IgD-negative memory B cell (primary cell): ENCODE results near the gene HSD17B2. TPM values are rescaled to one million over a fixed set of nuclear protein-coding genes. Genes with fewer than 3 reads are reported as not detected.

ENCODE experiments used
- H3K27ac Mint-ChIP-seq, 3 donors: one replicate each; pipeline ENCODE4 v1.8.0; 2020 to 2022; ENCODE audit warnings: mild to moderate bottlenecking in 3 of 3, mixed read lengths in 3 of 3, moderate library complexity in 1 of 3
- H3K27me3 Mint-ChIP-seq: one replicate; pipeline ENCODE4 v1.8.0; 2021; ENCODE audit warnings: mixed read lengths
- H3K36me3 Mint-ChIP-seq: one replicate; pipeline ENCODE4 v1.8.0; 2020; ENCODE audit warnings: mild to moderate bottlenecking, mixed read lengths
- H3K4me1 Mint-ChIP-seq, 3 donors: one replicate each; pipeline ENCODE4 v1.8.0; 2020 to 2022; ENCODE audit warnings: mixed read lengths in 3 of 3, mild to moderate bottlenecking in 1 of 3
- H3K4me3 Mint-ChIP-seq, 4 donors: one replicate each; pipeline ENCODE4 v1.8.0; 2020 to 2022; ENCODE audit warnings: mild to moderate bottlenecking in 4 of 4, mixed read lengths in 4 of 4, moderate library complexity in 3 of 4
- H3K9me3 Mint-ChIP-seq, 3 donors: one replicate each; pipeline ENCODE4 v1.8.0; 2020 to 2021; ENCODE audit warnings: mixed read lengths in 3 of 3, mild to moderate bottlenecking in 1 of 3
- polyA plus RNA-seq: library from polyadenylated mRNA; unstranded; fragments of 300-500 nt; fragmentation: Illumina TruSeq; gene quantifications from one replicate; pipeline ENCODE4 v1.2.3, GENCODE V29; 2021

Gene HSD17B2
- polyA plus RNA-seq, 1 donor from 2014 or later: not detected

DNA sequence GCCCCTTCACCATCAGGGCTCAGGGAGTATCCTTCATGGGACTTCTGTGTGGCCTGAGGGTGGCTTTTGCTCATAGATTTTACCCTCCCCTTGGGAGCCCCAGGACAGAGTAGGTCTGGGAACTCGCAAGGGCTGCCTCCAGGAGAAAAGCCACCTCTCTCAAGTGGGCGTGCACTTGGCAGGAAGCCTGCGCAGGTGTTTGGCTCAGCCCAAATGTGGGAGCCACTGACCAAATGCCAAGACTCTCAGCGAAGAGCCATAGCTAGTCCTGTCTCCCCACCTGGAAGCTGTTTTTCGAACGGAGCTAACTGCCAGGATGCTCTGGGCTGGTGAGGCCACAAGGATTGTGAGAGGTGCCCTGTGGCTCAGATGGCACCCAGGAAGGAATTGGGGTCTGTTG, 2.0 kb upstream of the HSD17B2 start:
- Mint-ChIP-seq H3K9me3 (peaks cover 0 to 3% (median 0%) of the 10 kb centered on the region in 3 donors), H3K36me3 (no peaks in the 10 kb centered on the region), H3K4me1 (no peaks in the 10 kb centered on the region), H3K27ac (no peak overlapping the region), H3K27me3 (peaks cover 16% of the 10 kb centered on the region), H3K4me3 (no peak overlapping the region)

DNA sequence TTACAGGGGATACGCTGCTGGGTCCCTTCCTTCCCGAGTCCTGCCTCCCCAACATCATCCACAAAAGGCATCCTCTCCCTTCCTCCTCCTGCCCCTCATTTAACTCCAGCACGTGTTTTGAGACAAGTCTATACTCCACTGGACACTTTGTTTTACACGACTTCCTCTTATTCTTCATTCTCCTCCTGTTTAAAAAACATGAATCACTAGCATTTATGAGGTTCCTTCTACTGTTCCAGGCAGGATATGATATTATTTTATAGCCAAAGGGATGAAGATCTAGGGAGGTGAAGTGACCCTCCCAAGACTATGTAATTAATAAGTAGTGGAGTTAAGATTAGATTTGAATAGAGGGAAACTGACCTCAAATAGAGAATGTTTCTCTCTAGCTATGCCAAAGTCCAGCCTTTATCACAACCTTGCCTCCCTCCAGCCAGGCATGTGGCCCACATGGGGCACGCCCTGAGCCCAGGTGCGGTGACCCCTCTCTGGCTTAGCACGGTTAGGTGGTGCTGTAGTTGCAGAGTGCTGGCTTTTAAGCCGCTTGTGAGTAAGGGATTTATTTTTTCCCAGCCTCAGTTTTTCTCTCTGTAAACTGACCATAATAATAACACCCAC, 1.3 kb upstream of the HSD17B2 start:
- H3K36me3 Mint-ChIP-seq: no peaks in the 10 kb centered on the region
- H3K4me3 Mint-ChIP-seq: no peak overlapping the region

DNA sequence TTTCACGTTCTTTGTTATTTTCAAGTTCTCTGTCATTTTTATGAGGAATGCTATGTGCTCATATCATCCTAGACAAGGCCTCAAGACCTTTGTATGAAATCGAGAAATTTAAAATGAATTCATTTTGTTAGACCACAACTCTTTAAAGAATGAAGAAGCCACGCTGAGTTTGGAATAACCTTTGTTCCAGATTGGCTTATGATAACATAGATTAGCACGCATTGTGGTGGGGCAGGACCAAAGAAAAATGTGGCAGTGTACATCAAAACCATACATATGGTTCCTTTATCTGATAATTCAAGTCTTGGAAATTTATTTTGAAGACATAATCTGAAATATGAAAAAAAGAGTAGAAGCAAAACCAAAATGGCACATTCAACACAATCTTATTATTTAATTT, 2.2 kb downstream of the HSD17B2 start:
- Mint-ChIP-seq H3K27ac (no peak overlapping the region), H3K4me3 (no peak overlapping the region), H3K9me3 (peaks cover 0 to 3% (median 0%) of the 10 kb centered on the region in 3 donors)

More for the DNA sequence above, 1.3 kb upstream of the HSD17B2 start:
- Mint-ChIP-seq H3K4me1 (no peaks in the 10 kb centered on the region), H3K27me3 (peaks cover 21% of the 10 kb centered on the region), H3K9me3 (peaks cover 0 to 3% (median 0%) of the 10 kb centered on the region in 3 donors), H3K27ac (no peak overlapping the region)

DNA sequence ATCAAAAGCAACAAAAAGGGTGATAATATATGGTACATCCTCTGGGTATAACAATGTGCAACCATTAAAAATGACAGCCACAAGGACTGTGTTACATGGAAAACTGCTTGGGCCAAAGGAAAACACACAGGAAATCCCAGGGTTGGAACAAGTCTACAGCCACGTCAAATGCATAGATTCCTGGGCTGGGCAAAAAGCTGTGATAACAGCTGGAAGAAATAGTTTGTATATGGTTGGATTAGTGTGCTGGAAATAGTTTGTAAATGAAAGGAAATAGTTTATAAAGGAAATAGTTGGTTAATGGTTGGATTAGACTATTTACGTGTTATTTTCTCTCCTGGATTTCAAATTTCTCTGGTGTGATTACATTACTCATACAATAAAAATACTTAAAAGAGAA, 2.6 kb downstream of the HSD17B2 start:
- Mint-ChIP-seq H3K27ac (no peak overlapping the region), H3K4me1 (no peaks in the 10 kb centered on the region), H3K4me3 (no peak overlapping the region), H3K9me3 (peaks cover 0 to 1% (median 0%) of the 10 kb centered on the region in 3 donors), H3K36me3 (no peaks in the 10 kb centered on the region), H3K27me3 (peaks cover 24% of the 10 kb centered on the region)

More for the DNA sequence above, 2.2 kb downstream of the HSD17B2 start:
- Mint-ChIP-seq H3K4me1 (no peaks in the 10 kb centered on the region), H3K27me3 (peaks cover 26% of the 10 kb centered on the region), H3K36me3 (no peaks in the 10 kb centered on the region)

DNA sequence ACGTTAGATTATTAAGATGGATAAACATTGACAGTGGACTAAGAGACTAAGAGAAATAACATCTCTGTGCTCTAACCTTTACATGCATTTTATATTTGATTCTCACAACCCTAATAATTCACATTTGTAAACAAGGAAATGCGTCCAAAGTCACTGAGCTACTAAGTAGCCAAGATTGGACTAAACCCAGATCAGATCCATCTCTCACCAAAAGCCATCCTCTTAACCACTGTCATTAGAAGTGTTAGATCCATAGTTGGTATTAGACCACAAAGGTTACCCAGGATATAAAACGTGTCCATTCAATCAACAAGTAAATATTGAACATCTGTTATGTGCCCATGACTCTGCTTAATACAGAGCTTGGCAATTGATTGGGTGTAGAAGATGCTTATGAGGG, 5.2 kb downstream of the HSD17B2 start:
- Mint-ChIP-seq H3K4me1 (no peaks in the 10 kb centered on the region), H3K4me3 (no peak overlapping the region), H3K9me3 (no peaks in the 10 kb centered on the region), H3K27ac (no peak overlapping the region), H3K27me3 (peaks cover 25% of the 10 kb centered on the region), H3K36me3 (no peaks in the 10 kb centered on the region)

DNA sequence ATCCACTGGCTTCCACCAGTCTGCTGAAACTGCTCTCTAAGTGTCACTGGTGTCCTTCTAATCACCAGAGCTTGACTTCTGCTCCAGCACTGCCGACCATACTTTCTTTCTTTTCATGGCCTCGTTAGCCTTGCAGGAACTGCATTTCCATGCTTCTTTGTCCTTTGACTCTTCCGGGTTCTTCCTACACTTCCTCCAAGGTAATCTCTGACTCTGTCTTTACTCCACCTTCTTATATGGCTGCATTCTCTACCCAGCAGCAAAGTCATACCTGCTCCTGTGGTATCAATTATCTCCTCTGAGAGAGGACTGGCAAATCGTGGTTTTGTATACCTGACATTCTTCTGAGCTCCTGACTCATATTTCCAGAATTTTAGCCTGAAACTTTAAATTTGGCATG, 6.5 kb downstream of the HSD17B2 start:
- Mint-ChIP-seq H3K4me3 (no peak overlapping the region), H3K4me1 (no peaks in the 10 kb centered on the region), H3K9me3 (no peaks in the 10 kb centered on the region), H3K27ac (no peak overlapping the region), H3K36me3 (no peaks in the 10 kb centered on the region), H3K27me3 (peaks cover 17% of the 10 kb centered on the region)

DNA sequence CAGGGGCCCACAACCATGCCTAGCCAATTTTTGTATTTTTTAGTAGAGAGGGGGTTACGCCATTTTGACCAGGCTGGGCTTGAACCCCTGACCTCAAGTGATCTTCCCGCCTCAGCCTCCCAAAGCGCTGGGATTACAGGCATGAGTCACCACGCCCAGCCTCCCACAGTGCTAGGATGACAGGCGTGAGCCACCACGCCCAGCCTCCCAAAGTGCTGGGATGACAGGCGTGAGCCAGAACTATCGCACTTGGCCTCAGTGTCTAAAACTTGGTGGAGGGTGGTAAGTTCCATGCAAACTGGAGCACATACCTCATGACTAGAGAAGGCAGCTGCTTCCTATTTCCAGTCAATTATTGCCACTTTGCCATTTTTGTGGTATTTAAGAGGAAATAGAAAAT, 7.1 kb downstream of the HSD17B2 start:
- no peak overlapping the region for H3K4me3 Mint-ChIP-seq
- H3K9me3 Mint-ChIP-seq: no peaks in the 10 kb centered on the region
- H3K27me3 Mint-ChIP-seq: peaks cover 18% of the 10 kb centered on the region
- H3K27ac Mint-ChIP-seq: no peak overlapping the region
- H3K4me1 Mint-ChIP-seq: no peaks in the 10 kb centered on the region
- no peaks in the 10 kb centered on the region for H3K36me3 Mint-ChIP-seq

DNA sequence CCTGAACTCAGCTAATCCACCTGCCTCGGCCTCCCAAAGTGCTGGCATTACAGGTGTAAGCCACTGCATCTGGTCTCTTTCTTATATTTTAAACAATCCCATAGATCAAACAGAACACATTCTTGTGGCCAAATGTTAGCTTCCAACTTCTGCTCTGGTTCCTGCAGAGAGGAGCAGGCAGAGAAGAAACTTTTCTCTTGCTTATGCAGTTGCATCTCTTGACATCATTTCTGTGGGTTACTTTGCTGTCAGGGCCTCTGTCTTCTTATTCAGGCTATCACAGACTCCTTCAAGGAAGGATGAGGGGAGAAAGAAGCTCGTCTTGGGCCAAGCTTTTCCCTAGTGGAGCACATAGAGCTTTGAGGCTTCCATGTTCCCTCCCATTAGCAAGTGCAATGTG, 7.8 kb downstream of the HSD17B2 start:
- no peak overlapping the region for H3K4me3 Mint-ChIP-seq
- H3K27me3 Mint-ChIP-seq: peaks cover 22% of the 10 kb centered on the region
- H3K36me3 Mint-ChIP-seq: no peaks in the 10 kb centered on the region
- no peaks in the 10 kb centered on the region for H3K9me3 Mint-ChIP-seq
- H3K4me1 Mint-ChIP-seq: no peaks in the 10 kb centered on the region
- H3K27ac Mint-ChIP-seq: no peak overlapping the region

DNA sequence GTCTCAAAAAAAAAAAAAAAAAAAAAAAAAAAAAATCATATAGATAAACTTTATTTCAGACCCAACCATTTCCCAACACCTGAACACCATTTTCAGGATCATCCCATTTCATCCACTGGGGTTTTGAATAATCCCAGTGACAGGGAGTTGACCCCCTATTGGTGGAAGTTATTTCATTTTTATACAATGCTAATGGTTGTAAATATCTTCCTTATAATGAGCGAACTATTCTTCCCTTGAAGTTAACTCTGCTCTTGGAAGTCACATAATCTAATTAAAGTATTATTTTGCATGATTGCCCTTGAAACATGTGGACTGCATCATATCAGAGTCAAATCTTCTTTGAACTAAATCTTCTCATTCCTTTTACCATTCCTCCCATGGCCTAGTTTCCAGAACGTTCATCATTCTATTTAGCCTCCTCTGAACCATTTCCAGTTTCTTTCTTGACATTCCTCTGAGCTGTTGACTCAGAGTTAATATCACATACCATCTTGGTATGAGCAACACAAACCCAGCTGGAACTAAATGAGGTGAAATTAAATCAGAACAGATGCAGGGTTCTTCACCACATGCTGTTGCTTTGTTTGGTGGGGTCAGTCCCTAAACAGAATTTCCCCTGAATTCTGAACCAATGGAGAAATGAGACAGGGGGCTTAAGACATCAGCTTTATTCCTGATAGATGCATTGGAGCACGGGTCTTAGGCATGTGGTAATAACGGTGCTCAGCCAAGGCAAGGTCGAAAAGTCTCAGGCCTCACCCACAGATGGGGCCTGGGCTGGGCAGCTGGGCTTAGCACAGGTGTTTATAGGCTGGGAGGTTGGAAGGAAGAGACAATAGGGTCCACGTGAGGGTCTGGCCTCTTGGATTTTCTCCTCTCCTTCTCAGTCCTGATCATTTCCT, 8.9 kb downstream of the HSD17B2 start:
- H3K4me1 Mint-ChIP-seq: no peaks in the 10 kb centered on the region
- H3K27ac Mint-ChIP-seq: no peak overlapping the region

DNA sequence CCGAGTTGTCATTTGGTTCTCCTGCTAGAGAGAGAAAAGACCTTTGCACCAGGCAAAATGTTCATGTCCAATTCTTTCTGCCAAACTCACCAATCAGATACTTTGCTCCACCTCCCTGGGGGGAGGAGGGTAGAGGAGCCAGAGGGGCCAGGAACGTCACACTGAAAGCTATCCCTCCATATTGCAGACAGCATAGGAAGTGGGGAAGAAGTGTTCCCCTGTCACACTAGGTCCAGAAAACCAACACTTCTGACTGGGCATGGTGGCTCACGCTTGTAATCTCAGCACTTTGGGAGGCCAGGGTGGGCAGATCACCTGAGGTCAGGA, 9.5 kb downstream of the HSD17B2 start:
- no peaks in the 10 kb centered on the region for H3K36me3 Mint-ChIP-seq
- no peaks in the 10 kb centered on the region for H3K9me3 Mint-ChIP-seq
- H3K4me1 Mint-ChIP-seq: no peaks in the 10 kb centered on the region
- H3K27ac Mint-ChIP-seq: no peak overlapping the region
- H3K27me3 Mint-ChIP-seq: peaks cover 15% of the 10 kb centered on the region
- H3K4me3 Mint-ChIP-seq: no peak overlapping the region

More for the DNA sequence above, 8.9 kb downstream of the HSD17B2 start:
- Mint-ChIP-seq H3K9me3 (no peaks in the 10 kb centered on the region), H3K4me3 (no peak overlapping the region), H3K27me3 (peaks cover 18% of the 10 kb centered on the region), H3K36me3 (no peaks in the 10 kb centered on the region)

DNA sequence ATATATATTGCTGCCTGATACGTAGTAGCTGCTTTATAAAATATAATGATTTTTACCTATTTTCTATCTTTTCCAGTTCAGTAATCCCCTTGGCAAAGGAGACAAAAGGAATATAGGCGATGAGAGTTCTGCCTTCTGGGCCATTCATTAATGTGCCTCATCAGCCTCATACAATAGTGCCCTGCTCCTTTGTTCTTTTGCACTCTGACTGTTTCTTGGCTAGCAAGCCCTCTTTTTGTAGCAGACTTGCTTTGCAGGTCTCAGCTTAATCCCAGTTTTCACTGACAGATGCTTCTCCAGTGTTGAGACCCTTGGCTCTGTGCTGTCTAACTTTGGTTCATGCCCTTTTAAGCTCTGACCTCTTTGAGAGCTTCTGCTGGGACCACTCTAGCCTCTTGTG, 10.4 kb downstream of the HSD17B2 start:
- Mint-ChIP-seq H3K4me1 (no peaks in the 10 kb centered on the region), H3K9me3 (no peaks in the 10 kb centered on the region), H3K27me3 (peaks cover 15% of the 10 kb centered on the region)

DNA sequence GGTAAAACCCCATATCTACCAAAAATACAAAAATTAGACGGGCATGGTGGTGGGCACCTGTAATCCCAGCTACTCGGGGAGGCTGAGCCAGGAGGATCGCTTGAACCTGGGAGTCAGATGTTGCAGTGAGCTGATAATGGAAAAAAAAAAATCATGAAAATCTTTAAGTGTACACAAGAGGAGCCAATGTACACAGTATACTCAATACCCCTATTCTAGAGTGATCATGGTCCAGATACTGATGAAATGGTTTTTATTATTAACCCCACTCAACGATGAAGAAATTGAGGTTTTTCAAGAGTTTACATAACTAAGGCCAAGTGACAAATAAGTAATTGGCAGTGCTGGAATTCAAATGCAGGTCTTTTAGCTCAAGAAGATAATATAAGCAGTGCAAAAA, 11.5 kb downstream of the HSD17B2 start:
- Mint-ChIP-seq H3K9me3 (no peaks in the 10 kb centered on the region), H3K4me1 (no peaks in the 10 kb centered on the region), H3K4me3 (no peak overlapping the region), H3K27ac (no peak overlapping the region), H3K36me3 (no peaks in the 10 kb centered on the region), H3K27me3 (peaks cover 15% of the 10 kb centered on the region)

More for the DNA sequence above, 10.4 kb downstream of the HSD17B2 start:
- no peaks in the 10 kb centered on the region for H3K36me3 Mint-ChIP-seq
- H3K27ac Mint-ChIP-seq: no peak overlapping the region
- no peak overlapping the region for H3K4me3 Mint-ChIP-seq

DNA sequence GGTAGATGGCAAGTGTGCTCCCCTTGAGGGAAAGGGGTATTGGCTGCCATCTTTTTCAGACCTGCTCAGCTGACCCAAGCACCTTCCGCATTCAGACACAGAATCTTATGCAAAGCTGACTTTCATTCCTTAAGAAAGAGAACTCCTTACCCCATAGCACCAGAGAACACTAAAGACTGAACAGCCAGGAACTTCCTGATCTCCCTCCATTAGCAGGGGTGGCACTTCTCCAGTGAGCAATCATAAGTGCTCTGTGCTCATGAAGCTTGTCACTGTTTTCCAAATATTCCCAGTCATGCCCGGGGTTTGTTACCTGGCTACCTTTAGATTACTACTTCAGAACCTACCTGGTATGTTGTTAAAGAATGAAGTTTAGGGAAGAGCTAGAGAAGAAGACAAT, 11.9 kb downstream of the HSD17B2 start:
- Mint-ChIP-seq H3K27ac (no peak overlapping the region), H3K36me3 (no peaks in the 10 kb centered on the region), H3K4me1 (no peaks in the 10 kb centered on the region), H3K9me3 (no peaks in the 10 kb centered on the region), H3K27me3 (peaks cover 15% of the 10 kb centered on the region), H3K4me3 (no peak overlapping the region)

DNA sequence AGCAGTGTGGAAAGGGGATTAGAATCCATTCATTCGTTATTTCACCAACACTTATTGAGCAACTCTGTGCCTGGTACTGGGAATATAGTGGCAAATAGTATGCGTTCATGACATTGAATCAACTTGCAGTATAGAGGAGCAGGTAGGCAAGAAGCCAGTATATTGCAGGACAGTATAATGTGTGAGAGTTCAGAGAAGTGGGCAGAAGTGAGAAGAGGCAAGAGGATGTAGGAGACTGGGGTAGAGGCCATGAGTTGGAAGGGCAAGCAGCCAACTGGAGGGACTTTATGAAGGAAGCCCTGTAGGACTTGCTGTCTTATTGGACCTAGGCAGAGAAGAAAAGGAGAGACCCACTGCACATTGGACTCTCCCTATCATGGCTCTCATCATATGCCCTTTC, 12.3 kb downstream of the HSD17B2 start:
- Mint-ChIP-seq H3K9me3 (no peaks in the 10 kb centered on the region), H3K36me3 (no peaks in the 10 kb centered on the region), H3K27me3 (peaks cover 15% of the 10 kb centered on the region), H3K27ac (no peak overlapping the region), H3K4me1 (no peaks in the 10 kb centered on the region), H3K4me3 (no peak overlapping the region)

DNA sequence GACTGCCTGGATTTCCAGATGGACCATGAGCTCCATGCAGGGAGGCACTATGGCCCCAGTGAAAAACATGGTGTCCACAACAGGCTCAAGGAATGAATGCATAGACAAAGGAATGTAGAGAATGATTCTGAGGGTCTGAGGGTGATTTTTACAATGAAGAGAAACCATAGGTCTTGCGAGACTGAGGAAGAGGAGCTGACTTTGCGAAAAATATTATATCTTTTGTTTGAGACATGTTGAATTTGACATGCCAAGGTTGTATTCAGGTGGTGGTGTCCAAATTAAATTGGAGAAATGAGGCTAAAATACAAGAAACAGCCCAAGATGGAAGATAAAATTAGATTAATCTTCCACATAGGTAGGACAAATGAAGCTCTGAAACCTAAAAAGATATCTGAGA, 12.7 kb downstream of the HSD17B2 start:
- Mint-ChIP-seq H3K27me3 (peaks cover 15% of the 10 kb centered on the region), H3K27ac (no peak overlapping the region), H3K36me3 (no peaks in the 10 kb centered on the region), H3K4me1 (no peaks in the 10 kb centered on the region), H3K4me3 (no peak overlapping the region), H3K9me3 (no peaks in the 10 kb centered on the region)

DNA sequence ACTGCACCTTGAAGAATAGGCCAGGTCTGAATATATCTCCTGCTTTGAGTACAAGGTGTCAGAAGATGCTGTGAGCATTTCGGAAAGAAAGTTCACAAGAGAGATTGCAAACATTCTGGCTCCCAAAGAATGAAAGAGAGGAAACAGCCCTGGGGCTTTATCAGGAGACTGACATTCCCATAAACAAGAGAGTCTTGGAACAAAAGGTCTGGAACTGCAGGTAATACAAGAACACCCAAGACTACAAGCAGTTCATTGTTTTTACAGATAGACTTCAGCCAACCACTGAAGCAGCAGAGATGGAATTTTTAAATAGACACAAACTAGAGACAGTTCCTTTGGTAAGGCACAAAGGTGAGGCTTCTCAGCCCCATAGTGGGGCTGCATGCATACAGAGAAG, 14.4 kb downstream of the HSD17B2 start:
- no peaks in the 10 kb centered on the region for H3K4me1 Mint-ChIP-seq
- no peaks in the 10 kb centered on the region for H3K9me3 Mint-ChIP-seq
- H3K27me3 Mint-ChIP-seq: peaks cover 18% of the 10 kb centered on the region
- no peaks in the 10 kb centered on the region for H3K36me3 Mint-ChIP-seq
- H3K4me3 Mint-ChIP-seq: no peak overlapping the region
- H3K27ac Mint-ChIP-seq: no peak overlapping the region
